Smooth muscle cell of the brain vasculature (primary cell): Measurements from ENCODE around the gene HCRT.
A peak's percentile ranks its signal among the peaks of the same experiment; 100 is the strongest.
"Not testable (repeated sequence)": the region's sequence is repeated elsewhere in the genome, so short reads cannot be mapped to it uniquely, and the experiment has no call there.

ENCODE experiments used
- DNase-seq: peaks from one replicate; pipeline ENCODE4 v3.0.0-alpha.2; 2012; ENCODE audit warnings: low read depth, low spot score

The HCRT gene

DNA sequence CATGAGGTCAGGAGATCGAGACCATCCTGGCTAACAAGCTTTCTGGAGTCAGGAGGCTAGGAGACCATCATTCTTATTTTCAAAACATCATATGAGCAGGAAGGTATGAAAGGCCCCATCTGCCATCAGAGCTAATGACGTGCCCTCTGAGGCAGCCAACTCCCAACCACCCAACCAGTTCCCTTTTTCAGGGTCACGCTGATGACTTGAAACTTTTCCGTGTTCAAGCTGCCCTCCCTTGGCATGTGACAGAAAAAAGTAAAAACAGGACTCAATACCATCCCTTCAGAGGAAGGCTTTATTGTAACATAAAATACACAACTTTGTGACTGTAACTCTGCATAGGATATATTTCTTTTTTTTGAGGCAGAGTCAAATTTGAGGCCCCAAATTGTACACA lies 13.6 kb upstream of the HCRT start:
- no peak for DNase-seq

DNA sequence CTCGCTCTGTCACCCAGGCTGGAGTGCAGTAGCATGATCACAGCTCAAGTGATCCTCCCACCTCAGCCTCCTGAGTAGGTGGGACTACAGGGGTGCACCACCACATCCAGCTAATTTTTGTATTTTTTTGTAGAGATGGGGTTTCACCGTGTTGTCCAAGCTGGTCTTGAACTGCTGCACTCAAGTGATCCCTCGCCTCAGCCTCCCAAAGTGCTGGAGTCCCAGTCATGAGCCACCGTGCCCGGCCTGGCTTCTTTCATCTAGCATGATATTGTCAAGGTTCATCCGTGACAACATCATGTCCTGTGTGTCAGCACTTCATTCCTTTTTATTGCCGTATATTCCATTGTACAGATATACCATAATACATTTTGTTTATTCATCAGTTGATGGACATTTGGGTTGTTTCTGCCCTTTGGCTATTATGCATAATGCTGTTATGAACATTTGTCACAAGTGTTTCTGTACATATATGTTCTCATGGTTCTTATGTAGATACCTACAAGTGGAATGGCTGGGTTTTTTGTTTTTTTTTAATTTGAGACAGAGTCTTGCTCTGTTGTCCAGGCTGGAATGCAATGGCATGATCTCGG lies 12.4 kb upstream of the HCRT start:
- no peak for DNase-seq

DNA sequence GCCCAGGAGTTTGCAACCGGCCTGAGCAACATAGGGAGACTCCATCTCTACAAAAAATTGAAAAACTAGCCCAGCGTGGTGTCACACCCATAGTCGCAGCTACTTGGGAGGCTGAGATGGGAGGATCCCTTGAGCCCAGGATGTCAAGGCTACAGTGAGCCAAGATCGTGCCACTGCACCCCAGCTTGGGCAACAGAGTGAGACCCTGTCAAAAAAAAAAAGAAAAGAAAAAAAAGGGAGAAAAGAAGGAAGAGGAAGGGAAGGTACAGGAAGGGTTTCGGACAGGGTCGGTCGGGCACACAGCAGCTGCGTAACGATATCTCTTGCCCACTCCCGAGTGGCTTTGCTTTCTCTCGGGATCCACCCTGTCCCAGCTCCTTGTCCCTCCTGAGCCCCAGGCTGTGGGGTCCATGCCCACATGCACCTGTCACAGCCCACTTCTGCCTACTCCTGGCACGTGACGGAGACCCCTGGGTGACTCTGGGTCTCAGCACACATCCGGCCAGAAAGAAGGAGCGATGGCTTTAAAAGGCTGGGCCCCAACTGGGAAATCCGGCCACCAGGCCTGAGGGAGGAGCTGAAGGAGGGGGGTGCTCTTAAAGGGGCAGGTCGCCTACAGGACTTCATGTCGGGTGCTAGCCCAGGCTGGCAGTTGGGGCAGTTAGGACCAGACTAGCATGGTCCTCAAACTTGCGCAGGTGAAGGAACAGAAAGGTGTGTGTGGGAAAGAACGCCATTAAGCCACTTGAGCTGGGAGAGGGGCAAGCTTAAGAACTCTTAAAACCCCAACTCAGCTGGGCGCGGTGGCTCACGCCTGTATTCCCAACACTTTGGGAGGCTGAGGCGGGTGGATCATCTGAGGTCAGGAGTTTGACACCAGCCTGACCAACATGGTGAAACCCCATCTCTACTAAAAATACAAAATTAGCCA lies 9.0 kb upstream of the HCRT start, which contains the start of gene GHDC:
TSS of gene GHDC (minus strand) at position 526 of the 931 bp plus-strand sequence. CDS start 913 bp downstream, outside the sequence.
- peak; percentile 32 for DNase-seq

DNA sequence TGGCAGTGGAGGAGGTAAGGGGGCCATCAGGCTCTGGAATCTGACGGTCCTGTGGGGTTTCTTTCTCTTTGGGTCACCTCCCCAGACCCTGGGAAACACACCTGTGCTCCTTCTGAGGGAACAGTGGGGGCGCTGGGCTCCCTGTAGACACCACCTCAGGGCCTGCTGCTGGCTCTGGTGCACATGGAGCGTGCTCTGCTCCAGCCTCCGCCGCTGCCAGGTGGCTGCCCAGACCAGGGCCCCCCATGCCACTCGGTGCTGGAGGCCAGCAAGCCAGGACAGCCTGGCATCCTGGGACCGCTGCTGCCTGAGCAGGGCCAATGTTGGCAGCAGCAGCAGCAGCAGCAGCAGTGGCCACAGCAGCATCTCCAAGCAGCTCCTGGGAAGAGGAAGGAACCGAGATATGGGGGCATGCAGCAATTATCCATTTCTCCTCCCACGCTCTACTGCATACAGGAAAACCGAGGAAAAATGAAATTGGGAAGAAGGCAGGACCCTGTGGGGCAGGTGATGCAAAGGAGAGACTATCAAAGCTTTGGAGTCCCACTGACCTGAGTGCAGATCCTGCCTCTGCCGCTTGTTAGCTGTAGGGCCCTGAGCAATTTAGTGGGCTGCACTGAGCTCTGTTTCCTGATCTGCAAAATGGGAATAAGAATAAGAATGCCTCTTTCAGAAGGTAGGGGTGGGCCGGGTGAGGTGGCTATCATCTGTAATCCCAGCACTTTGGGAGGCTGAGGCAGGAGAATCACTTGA lies 8.1 kb upstream of the HCRT start:
- DNase-seq: no peak

DNA sequence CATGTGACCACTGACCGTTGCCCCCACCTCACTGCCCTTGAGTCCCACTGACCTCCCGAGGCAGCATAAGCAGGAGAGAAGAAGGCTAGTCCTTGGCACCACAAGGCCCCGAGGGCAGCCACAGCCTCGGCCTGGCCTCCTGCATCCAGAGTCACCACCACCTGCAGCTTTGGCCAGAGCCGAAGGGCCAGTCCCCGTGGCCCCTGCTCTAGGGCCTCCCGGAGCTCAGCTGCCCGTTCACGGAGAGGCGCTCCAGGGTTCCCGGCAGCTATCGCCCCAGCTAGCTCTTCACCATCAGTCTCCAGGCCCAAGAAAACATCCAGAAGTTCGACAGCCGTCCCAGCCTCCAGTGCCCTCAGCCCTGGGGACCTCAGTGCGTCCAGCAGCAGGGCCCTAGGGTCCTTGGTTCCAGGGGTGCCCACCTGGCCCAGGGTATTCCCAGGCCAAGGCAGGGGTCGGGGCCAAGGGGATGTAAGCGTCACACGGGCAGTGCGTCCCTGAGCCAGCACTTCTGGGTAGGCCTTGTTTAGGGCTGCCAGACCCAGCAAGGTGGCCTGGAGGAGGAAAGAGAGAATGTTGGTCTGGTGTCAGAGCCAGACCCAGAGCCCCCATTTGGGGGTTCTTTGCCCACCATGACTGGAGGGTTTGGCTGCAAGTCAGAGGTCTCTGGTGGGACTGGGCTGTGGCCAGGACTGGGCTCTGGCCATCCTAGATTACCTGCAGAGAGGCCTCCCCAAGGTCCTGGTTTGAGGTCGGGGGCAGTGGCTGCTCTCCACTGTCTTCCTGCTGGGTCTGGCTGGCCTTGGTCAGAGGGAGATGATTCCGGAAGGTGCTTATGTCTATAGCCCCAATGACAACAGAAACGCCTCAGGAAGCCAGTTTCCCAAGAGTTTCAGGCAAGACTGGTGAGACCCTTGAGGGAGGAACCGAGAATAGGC lies 7.2 kb upstream of the HCRT start:
- no peak for DNase-seq

DNA sequence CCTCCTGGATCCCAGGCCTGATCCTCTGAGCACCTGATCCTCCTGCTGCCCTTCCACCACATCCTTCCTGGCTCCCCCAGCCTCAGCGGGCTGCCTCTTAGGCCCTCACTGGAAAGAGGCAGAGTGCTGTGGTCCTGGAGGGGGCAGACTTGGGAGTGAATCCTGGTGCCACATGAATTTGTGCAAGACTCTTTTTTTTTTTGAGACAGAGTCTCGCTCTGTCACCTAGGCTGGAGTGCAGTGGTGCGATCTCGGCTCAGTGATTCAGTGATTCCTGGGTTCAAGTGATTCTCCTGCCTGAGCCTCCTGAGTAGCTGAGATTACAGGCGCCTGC lies 6.0 kb upstream of the HCRT start:
- no peak for DNase-seq

DNA sequence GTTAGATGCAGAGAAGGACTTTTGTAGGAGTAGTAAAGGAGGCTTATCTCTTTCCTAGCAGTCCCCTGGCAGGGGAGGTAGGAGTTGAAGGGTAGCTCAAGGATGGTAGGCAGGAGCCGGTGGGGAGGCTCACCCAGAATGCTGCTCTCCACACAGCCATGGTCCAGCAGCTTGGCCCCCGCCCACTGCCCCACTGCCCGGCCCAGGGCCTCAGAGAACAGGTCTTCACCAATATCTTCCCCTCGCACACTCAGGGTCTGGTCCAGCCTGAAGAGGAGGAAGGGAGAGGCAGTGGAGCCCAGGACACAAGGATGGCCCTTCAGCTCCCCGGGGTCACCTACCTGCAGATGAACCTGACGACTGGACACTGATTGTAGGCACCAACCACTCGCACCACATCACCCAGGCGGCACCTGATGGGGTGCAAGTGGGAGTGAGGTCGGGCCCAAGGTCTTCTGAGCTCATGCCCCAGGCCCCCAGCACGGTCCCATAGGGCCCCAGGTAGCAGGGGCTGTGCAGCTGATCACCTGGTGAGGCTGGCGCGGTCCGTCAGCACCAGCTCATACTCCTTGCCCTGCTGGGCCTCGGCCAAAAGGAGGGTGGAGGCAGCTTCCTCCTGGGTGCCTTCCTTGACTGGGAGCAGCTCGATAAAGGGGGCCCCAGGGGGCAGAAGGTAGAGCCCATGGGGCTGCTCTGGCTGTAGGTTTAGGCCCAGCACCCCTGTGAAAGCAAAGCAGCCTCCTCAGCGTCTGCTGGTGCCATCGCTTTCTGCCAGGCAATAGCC lies 5.4 kb upstream of the HCRT start:
- DNase-seq: no peak

DNA sequence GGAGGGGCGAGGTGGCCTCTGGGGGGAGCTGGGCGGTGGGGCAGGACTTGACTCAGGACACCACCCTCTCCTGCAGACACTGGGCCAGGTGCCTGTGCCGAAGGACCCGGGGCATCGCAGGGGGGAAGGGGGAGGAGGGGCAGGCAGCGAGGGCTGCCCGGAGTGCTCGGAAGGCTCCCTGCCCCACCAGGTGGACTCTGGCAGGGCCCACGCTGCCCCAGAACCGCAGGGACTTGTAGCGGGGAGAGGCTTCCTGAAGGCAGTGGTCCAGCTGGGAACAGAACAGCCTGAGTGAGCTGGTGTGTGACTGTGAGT lies 4.4 kb upstream of the HCRT start:
- DNase-seq: no peak

DNA sequence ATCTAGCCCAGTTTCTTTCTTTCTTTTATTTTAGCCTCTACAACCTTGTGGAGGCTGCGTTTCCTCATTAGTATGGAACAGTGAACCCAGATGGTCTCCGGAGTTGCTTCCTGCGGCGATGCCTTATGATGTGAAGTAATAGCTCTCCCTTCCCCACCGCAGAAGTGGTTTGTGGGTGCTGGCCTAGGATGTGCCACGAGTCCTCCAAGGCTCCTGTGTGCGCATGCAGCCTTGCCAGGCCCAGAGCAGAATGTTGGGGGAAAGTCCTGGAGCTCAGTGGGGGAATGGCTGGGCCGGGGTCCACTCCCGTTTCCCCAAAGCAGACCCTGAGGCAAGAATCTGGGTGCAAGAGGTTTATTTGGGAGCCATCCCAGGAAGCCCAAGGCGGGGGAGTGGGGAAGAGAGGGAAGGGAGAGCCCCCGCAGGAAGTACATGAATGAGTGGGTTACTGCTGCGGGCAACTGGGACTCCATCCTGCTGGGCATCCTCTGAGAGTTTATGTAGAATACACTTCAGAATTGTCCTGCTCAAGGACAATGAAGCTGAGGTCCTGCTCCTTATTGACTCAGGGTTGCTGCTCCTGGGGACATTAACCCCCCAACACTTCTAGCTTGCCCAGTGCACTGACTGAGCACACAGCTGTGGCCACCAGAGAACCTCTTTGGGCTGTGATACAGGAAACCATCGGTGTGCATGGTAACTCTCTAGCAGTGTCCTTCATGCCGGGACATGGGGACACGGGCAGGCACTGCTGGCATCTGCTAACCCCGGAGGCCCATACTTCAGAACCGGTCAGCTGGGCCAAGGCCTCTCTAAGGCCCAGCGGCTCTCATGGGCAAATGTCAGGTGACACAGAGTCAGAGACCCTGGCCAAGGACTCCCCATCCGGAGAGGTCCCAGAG lies 3.7 kb upstream of the HCRT start:
- DNase-seq: no peak

DNA sequence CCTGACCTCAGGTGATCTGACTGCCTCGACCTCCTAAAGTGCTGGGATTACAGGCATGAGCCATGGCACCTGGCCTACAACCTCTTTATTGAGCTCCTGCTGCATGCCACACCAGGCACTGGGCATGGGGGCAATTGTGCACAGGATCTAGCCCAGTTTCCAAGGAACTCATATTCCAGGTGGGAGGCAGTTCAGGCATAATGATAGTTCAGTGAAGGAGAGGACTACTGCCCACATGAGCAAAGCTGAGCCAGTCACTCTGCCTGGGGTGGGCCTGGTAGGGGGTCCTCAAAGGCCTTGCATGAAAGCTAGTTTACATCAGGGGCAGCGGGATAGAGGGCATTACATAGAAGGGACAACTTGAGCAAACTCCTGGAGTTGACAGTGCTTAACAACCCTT lies 2.6 kb upstream of the HCRT start:
- DNase-seq: no peak

DNA sequence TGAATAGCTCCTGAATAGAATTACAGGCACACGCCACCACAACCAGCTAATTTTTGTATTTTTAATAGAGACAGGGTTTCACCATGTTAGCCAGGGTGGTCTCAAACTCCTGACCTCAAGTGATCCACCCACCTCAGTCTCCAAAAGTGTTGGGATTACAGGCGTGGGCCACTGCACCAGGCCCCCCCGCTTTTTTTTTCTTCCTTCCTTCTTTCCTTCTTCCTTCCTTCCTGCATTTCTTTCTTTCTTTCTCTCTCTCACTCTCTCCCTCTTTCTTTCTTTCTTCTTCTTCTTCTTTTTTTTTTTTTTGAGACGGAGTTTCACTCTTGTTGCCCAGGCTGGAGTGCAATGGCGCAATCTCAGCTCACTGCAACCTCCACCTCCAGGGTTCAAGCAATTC lies 939 bp upstream of the HCRT start:
- DNase-seq: not testable (repeated sequence)

DNA sequence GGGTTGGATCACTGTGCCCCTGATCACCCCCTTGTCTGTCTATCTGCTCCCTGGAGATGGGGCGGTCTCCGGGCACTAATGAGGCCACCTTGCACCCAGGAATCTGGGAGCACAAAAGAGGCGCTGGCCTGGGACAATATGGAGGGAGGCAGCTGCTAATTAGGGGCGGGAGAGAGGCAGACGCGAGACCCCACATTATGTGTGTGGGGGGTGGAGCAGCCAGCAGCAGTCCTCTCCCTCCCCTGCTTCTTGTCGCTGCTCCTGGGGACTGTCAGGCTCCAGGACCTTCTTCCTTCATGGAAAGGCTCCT lies 324 bp upstream of the HCRT start:
- DNase-seq: no peak

DNA sequence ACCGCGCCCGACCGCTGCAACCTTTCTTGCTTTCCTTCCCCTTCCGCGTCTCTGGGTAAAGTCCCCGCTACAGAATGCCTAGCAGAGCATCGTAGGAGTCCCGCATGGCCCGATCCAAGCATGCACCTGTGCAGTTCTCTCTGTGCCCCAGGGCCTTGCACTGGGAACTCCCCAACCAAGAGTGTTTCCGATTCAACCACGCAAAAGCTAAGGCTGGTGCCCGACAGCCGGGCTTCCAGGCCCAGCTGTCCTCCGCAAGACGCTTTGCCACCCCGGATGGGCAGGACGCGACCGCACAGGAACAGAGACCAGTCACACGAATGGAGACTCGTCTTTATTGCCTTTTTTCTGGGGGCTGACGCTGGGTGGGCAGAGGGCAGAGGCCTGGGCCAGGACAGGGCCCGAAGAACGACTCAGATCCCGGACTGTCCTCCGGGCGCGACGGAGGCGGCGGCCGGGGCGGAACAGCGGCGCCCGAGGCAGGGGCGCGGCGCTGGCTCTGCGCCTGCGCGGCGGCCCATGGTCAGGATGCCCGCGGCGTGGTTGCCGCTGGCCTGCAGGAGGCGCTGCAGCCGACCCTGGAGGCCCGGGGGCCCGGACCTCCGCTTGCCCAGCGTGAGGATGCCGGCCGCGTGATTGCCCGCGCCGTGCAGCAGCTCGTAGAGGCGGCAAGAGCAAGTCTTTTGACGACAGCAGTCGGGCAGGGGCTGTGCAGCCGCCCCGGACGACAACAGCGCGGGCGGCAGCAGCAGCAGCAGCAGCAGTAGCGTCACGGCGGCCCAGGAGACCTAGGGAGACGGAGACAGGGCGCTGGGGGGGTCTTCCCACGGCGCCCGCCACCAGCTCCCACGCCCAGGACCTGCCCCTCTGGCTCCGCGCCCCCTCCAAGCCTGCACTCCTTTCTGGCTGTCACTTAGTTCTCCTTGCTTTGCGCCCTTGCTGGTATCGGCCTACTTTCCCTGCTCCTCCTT lies 1.2 kb downstream of the HCRT start:
- peak; percentile 17 for DNase-seq

DNA sequence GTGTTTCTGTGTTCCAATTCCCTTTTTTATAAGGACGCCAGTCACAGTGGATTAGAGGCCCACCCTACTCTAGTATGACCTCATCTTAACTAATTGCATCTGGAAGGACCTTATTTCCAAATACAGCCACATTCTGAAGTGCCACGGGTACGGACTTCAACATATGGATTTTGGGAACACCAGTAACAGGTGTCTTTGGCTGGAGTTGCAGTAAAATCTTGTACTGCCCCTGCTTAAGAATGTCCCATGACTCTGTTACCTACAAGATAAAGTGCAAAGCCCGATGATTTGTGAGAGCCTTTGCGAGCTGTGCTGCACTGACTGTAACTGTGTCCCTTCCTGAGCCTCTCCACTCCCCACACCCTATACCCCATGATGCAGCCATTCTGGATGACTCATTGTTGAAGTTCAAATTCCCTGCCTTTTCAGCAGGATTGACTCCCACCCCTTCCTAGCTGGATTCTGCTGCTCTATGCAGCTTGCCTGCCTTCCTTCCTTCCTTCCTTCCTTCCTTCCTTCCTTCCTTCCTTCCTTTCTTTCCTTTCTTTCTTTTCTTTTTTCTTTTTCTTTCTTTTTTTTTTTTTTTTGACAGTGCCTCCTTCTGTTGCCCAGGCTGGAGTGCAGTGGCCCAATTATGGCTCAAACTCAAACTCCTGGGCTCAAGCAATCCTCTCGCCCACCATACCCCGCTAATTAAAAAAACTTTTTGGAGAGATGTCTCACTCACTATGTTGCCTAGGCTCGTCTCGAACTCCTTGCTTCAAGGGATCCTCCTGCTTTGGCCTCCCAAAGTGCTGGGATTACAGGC lies 2.1 kb downstream of the HCRT start:
- DNase-seq: no peak

DNA sequence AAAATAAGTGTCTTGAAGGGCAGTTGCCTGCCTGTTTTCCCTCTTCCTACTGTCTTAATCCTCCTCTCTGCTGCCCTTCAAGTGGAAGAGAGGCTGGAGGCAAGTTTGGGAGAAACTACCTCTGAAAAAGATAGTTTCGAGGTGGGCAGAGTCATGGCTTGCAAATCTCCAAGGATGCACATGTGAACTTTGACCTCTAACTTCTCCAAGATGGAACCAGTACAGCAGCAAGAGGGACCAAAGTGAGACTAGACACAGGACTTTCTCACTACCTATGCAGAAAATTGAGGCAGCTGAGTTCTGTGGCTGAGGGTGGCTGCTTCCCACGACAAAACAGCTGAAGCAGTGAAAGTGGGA lies 3.4 kb downstream of the HCRT start:
- DNase-seq: no peak

DNA sequence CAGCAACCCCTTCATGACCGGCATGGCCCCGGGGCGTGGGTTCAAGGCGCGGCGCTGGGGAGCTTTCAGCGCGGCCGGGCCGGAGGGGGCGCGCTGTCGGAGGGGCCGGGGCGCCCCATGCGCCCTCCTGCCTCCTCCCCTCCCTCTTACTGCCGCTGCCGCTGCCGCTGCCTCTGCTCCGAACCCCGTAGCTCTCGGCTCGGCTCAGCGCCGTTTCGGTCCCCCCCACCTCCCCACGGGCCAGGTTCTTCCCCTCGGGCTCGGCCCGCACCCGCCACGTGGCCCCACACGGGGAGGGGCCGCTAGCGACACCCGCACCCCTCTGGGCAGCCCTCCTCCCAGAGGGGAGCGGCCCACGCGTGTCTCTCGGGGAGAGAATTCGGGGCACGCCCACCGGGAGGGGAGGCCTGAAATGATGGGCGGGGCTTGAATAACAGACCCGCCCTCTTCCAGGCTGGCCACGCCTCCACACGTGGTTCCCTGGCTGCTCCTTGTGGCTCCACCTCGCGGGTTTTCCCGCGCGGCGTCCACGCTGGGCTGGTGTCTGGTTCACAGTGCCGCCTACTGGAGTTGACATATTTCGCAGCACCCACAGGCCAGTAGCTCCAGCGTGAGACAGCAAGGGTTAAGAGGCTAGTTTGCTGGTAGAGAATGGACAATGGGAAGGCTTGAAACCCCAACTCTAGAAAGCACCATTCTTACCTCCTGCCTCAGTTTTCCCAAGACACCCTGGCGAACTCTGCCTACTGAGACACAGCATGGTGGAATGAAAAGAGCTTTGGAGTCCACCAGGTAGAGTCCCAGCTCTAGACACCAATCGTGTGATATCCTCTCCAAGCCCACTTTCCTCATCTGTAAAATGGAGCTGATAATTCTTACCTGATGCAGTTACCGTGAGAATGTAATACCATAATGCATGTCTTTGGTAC lies 4.1 kb downstream of the HCRT start, which contains the start of gene KCNH4:
TSS of gene KCNH4 (minus strand) at position 221 of the 929 bp plus-strand sequence. CDS start at position 24, 197 bp downstream.
- no peak for DNase-seq
